Fibroblast of mammary gland (primary cell): ENCODE data around the gene SYNC.
"Not testable (repeated sequence)": the region's sequence is repeated elsewhere in the genome, so short reads cannot be mapped to it uniquely, and the experiment has no call there.

Source experiments
- DNase-seq: peaks from one replicate; pipeline ENCODE4 v3.0.0-alpha.2; 2010; ENCODE audit warnings: low read depth
- H3K4me3 ChIP-seq: 2 replicates; pipeline ENCODE4 v1.5.1; 2011; ENCODE audit warnings: low read depth, mild to moderate bottlenecking, low read length, moderate library complexity; ENCODE audit not compliant: control insufficient read depth
- CTCF ChIP-seq: conservative IDR thresholded peaks from 2 replicates; pipeline ENCODE4 v1.5.1; 2011; ENCODE audit warnings: low read depth, low read length, inconsistent platforms; ENCODE audit not compliant: control insufficient read depth, insufficient read depth

The SYNC gene

GRCh38 chr1:32715901-32716311 is 13.3 kb upstream of the SYNC start:
- TF ChIP-seq CTCF, result no peak
- no peak for DNase-seq
- H3K4me3 ChIP-seq, result no peak overlapping the region

- no peak overlapping the region for H3K4me3 ChIP-seq
- TF ChIP-seq CTCF, result no peak
- DNase-seq, result no peak
Observed at GRCh38 chr1:32714277-32714676, 11.7 kb upstream of the SYNC start.

GRCh38 chr1:32713081-32713480 is 10.5 kb upstream of the SYNC start:
- no peak for DNase-seq
- H3K4me3 ChIP-seq, result no peak overlapping the region
- no peak for TF ChIP-seq CTCF

GRCh38 chr1:32711221-32711620 is 8.7 kb upstream of the SYNC start:
- H3K4me3 ChIP-seq, DNase-seq: not testable (repeated sequence)

GRCh38 chr1:32709476-32709875 is 6.9 kb upstream of the SYNC start:
- no peak for DNase-seq
- TF ChIP-seq CTCF, result no peak
- H3K4me3 ChIP-seq, result no peak overlapping the region

- no peak overlapping the region for H3K4me3 ChIP-seq
- no peak for TF ChIP-seq CTCF
Observed at GRCh38 chr1:32709075-32709474, 6.5 kb upstream of the SYNC start.

GRCh38 chr1:32706491-32706890 is 3.9 kb upstream of the SYNC start:
- DNase-seq, result no peak
- TF ChIP-seq CTCF, result no peak
- H3K4me3 ChIP-seq, result no peak overlapping the region

More at GRCh38 chr1:32709075-32709474, 6.5 kb upstream of the SYNC start:
- DNase-seq, result no peak
